IMR-90 (cell line): Measurements from ENCODE around the gene KCNN3. TPM values are rescaled to one million over a fixed set of nuclear protein-coding genes. Genes with fewer than 3 reads are reported as not detected.

Source experiments
- ATAC-seq: fragments of 200-7000 bp; cut with Tn5 transposase; 2 replicates; pipeline ENCODE4 v1.9.1; 2020; ENCODE audit warnings: low read depth, mild to moderate bottlenecking, moderate library complexity
- BruUV-seq: library from RNA; stranded (reverse); fragments of 400-500 nt; replicated peaks from 2 replicates; lab custom pipeline; 2021; lab: Mats Ljungman, UMichigan
- CTCF ChIA-PET: fragments of 300-600 bp; formaldehyde crosslinking; extraction: SDS; loops from one replicate; lab custom pipeline; 2021; ENCODE audit warnings: antibody characterized with exemption; lab: Yijun Ruan, JAX
- POLR2A ChIA-PET: fragments of 300-600 bp; sonication (Branson Sonifier 250); formaldehyde crosslinking; loops from one replicate; lab custom pipeline; 2022; ENCODE audit warnings: antibody characterized with exemption; ENCODE audit not compliant: unreplicated experiment; lab: Charles Lee
- DNase-seq: peaks from one replicate; pipeline ENCODE4 v3.0.0; 2013
- H2AFZ ChIP-seq: replicated peaks from 2 replicates; pipeline ENCODE3; 2013; ENCODE audit warnings: low read length, mild to moderate bottlenecking; ENCODE audit not compliant: poor library complexity
- H2AK5ac ChIP-seq: 2 replicates; pipeline ENCODE4 v1.6.1; 2013; ENCODE audit warnings: low read depth, low read length, inconsistent platforms
- H2AK9ac ChIP-seq: replicated peaks from 2 replicates; pipeline ENCODE3; 2013; ENCODE audit warnings: mild to moderate bottlenecking, low read depth, low read length, moderate library complexity; ENCODE audit not compliant: poor library complexity
- H2BK120ac ChIP-seq: 2 replicates; pipeline ENCODE4 v1.6.1; 2013; ENCODE audit warnings: low read depth, low read length, inconsistent platforms
- H2BK15ac ChIP-seq: 3 replicates; pipeline ENCODE4 v1.6.1; 2013; ENCODE audit warnings: low read depth, low read length, inconsistent platforms
- H2BK20ac ChIP-seq: 2 replicates; pipeline ENCODE4 v1.6.1; 2013; ENCODE audit warnings: low read depth, mild to moderate bottlenecking, inconsistent platforms, low read length, moderate library complexity
- H2BK5ac ChIP-seq: 2 replicates; pipeline ENCODE4 v1.6.1; 2013; ENCODE audit warnings: mild to moderate bottlenecking, low read depth, low read length, inconsistent platforms; ENCODE audit not compliant: poor library complexity, severe bottlenecking
- H3K14ac ChIP-seq: replicated peaks from 2 replicates; pipeline ENCODE4 v1.6.1; 2013; ENCODE audit warnings: low read depth, low read length, inconsistent platforms
- H3K18ac ChIP-seq: 2 replicates; pipeline ENCODE4 v1.6.1; 2013; ENCODE audit warnings: low read depth, low read length, control low read depth
- H3K23ac ChIP-seq: 2 replicates; pipeline ENCODE4 v1.6.1; 2013; ENCODE audit warnings: low read depth, low read length, inconsistent platforms
- H3K27ac ChIP-seq: 2 replicates; pipeline ENCODE4 v1.5.1; 2013; ENCODE audit warnings: mild to moderate bottlenecking, control low read depth, low read length; ENCODE audit not compliant: insufficient read depth
- H3K27me3 ChIP-seq: 2 replicates; pipeline ENCODE4 v1.6.1; 2013; ENCODE audit warnings: low read length; ENCODE audit not compliant: control insufficient read depth, insufficient read depth
- H3K36me3 ChIP-seq: 2 replicates; pipeline ENCODE4 v1.6.1; 2013; ENCODE audit warnings: low read length, mixed read lengths; ENCODE audit not compliant: control insufficient read depth, insufficient read depth
- H3K4ac ChIP-seq: 2 replicates; pipeline ENCODE4 v1.6.1; 2013; ENCODE audit warnings: low read depth, low read length, inconsistent platforms
- H3K4me1 ChIP-seq: 2 replicates; pipeline ENCODE4 v1.6.1; 2013; ENCODE audit warnings: low read length, mixed read lengths; ENCODE audit not compliant: control insufficient read depth, insufficient read depth
- H3K4me2 ChIP-seq: 2 replicates; pipeline ENCODE4 v1.6.1; 2013; ENCODE audit warnings: low read depth, mild to moderate bottlenecking, control low read depth, low read length, moderate library complexity
- H3K4me3 ChIP-seq: 2 replicates; pipeline ENCODE4 v1.5.1; 2013; ENCODE audit warnings: low read depth, mild to moderate bottlenecking, control low read depth, low read length, moderate library complexity; ENCODE audit not compliant: insufficient read depth
- H3K56ac ChIP-seq: 2 replicates; pipeline ENCODE4 v1.6.1; 2013; ENCODE audit warnings: low read length, inconsistent platforms; ENCODE audit not compliant: insufficient read depth; ENCODE audit errors: extremely low read depth
- H3K79me1 ChIP-seq, 2 experiments: 2 replicates each; pipeline ENCODE4 v1.6.1; 2013; ENCODE audit warnings: low read length in 2 of 2, inconsistent platforms in 1 of 2, low read depth in 1 of 2
- H3K9ac ChIP-seq: 2 replicates; pipeline ENCODE4 v1.6.1; 2013; ENCODE audit warnings: low read depth, low read length, control low read depth
- H3K9me1 ChIP-seq: 2 replicates; pipeline ENCODE4 v1.6.1; 2013; ENCODE audit warnings: low read length, inconsistent platforms; ENCODE audit not compliant: insufficient read depth
- H3K9me3 ChIP-seq: 2 replicates; pipeline ENCODE4 v1.6.1; 2013; ENCODE audit warnings: low read length; ENCODE audit not compliant: control insufficient read depth, insufficient read depth
- H4K20me1 ChIP-seq: 2 replicates; pipeline ENCODE4 v1.6.1; 2013; ENCODE audit warnings: low read length, inconsistent platforms; ENCODE audit not compliant: insufficient read depth
- H4K5ac ChIP-seq: 2 replicates; pipeline ENCODE4 v1.6.1; 2013; ENCODE audit warnings: mild to moderate bottlenecking, low read depth, low read length, control low read depth
- H4K8ac ChIP-seq, 2 experiments: 2 replicates each; pipeline ENCODE4 v1.6.1; 2013; ENCODE audit warnings: low read depth in 2 of 2, low read length in 2 of 2, control low read depth in 1 of 2, inconsistent platforms in 1 of 2
- H4K91ac ChIP-seq: 2 replicates; pipeline ENCODE4 v1.6.1; 2013; ENCODE audit warnings: low read depth, low read length, inconsistent platforms; ENCODE audit not compliant: insufficient read depth
- ELK1 ChIP-seq: fragments of 150-350 bp; IDR thresholded peaks from 2 replicates; pipeline ENCODE4 v1.6.1; 2016; ENCODE audit warnings: low read depth, mild to moderate bottlenecking, low read length, moderate library complexity, borderline replicate concordance
- MXI1 ChIP-seq: IDR thresholded peaks from 2 replicates; pipeline ENCODE4 v1.6.1; 2012; ENCODE audit warnings: low read depth, mild to moderate bottlenecking, low read length, moderate library complexity, borderline replicate concordance
- WGBS, 2 experiments: methylation state at CpG; one replicate each; pipeline versions ENCODE4 v1.1.5 to v1.1.7; 2013; ENCODE audit warnings: missing lambda C conversion rate in 2 of 2; ENCODE audit not compliant: insufficient read length in 1 of 2; ENCODE audit errors: extremely low coverage in 2 of 2; 5-methylcytosine and 5-hydroxymethylcytosine counted together
- dilution Hi-C: fragments of 300-500 bp; cut with HindIII; formaldehyde crosslinking; loops from one replicate; pipeline ENCODE4 v1.14.3; 2018; ENCODE audit warnings: low sequenced_read_pairs; ENCODE audit not compliant: unreplicated experiment
- in situ Hi-C: fragments of 300-500 bp; cut with MboI; formaldehyde crosslinking; loops from 3 replicates; pipeline ENCODE4 v1.14.3; 2019; ENCODE audit warnings: low sequenced_read_pairs, inconsistent platforms, mixed read lengths
- intact Hi-C: fragments of 100-400 bp; cut with micrococcal nuclease; formaldehyde crosslinking; loops from 2 replicates; pipeline ENCODE4 v1.10.0; 2022
- polyA plus RNA-seq, 3 experiments: library from polyadenylated mRNA; depleted of rRNA; stranded (reverse); fragments of >200 nt; gene quantifications; 2 replicates each; pipeline ENCODE4 v1.2.3, GENCODE V29; 2012; ENCODE audit warnings: low replicate concordance in 1 of 3
- total RNA-seq: library from RNA; depleted of rRNA; stranded (reverse); fragments of >200 nt; gene quantifications from 2 replicates; pipeline ENCODE4 v1.2.3, GENCODE V29; 2012

KCNN3 gene
- total and polyA plus RNA-seq, 2 of the 4 experiments (the other 2 are of a cell fraction): 0.02 TPM; not detected in 1

DNA sequence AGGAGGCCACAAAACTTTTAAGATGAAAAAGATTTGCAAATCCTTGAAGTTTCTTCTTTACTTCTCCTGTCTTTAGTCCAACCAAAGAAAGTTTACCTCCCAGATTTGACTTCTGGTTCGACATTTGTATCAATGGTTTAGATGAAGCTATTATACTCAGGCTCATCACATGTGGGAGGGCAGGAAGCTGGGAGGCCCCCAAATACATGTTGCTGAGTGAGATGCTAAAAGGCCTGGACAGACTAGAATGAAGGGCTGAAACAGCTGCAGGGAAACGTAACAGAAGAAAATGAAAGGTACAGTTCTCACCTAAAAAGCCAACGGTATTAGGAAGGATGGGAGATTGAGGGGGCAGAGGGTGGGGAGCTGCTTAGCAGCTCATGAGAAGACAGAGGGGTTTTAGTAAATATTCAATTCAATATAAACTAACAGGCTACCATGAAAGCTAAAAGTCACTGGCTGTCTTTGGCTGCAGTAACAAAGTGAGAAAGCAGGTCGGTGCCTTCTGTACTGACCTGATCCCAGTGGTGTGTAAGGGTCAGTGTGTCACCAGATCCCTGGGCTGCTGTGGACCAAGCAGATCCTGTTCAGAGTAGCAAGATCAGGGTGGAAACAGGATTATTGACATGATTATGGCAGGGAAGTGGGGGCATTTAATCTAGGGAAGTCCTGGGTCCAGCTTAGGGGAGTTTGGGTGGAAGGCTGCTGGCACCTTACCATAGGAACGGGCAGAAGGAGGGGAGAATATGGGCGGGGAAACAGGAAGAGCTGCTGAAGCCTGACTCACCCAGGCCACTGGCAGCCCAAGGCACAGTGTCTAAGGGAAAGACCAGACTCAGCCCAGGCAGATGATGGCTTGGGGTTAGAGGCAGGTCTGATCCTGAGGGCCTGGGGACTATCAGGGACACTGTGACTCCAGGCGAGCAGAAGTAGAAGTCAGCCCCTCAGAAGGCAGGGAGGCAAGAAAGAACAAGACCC, 60.4 kb downstream of the KCNN3 start (continued):
- no peak for TF ChIP-seq ELK1

GRCh38 chr1:154808909-154809262, 61.2 kb downstream of the KCNN3 start:
- ChIA-PET POLR2A (no interaction called here), CTCF (no interaction called here)
- TF ChIP-seq MXI1: no peak
- H3K79me1 ChIP-seq: no peaks in the 10 kb centered on the region
- H2BK15ac ChIP-seq: no peak overlapping the region
- no peak overlapping the region for H3K27ac ChIP-seq
- no peak overlapping the region for H3K4ac ChIP-seq
- H3K4me3 ChIP-seq: no peak overlapping the region
- H2BK20ac ChIP-seq: no peak overlapping the region
- H3K9ac ChIP-seq: no peak overlapping the region
- no peak overlapping the region for H4K8ac ChIP-seq
- H2AFZ ChIP-seq: no peak overlapping the region
- no peak overlapping the region for H4K91ac ChIP-seq
- BruUV-seq: no TSS peak
- no peak overlapping the region for H3K23ac ChIP-seq
- H3K18ac ChIP-seq: no peak overlapping the region
- H4K5ac ChIP-seq: no peak overlapping the region
- no peak overlapping the region for H3K14ac ChIP-seq
- H3K27me3 ChIP-seq: peaks cover 88% of the 10 kb centered on the region
- no peak for ATAC-seq
- H2BK5ac ChIP-seq: no peak overlapping the region
- in situ Hi-C loops (no loop called here), intact Hi-C loops (no loop called here), dilution Hi-C loops (no loop called here)
- H4K20me1 ChIP-seq: no peaks in the 10 kb centered on the region
- no peak overlapping the region for H2BK120ac ChIP-seq
- H2AK5ac ChIP-seq: no peak overlapping the region
- H3K9me3 ChIP-seq: no peaks in the 10 kb centered on the region
- H3K4me1 ChIP-seq: no peaks in the 10 kb centered on the region
- 51% methylated on average over 14 of the region's 17 CpGs; no CpG with 5 or more reads in 1 of the 2 experiments for WGBS, 2 experiments
- no peaks in the 10 kb centered on the region for H3K9me1 ChIP-seq
- H3K36me3 ChIP-seq: no peaks in the 10 kb centered on the region
- no peak overlapping the region for H3K4me2 ChIP-seq
- no peak overlapping the region for H2AK9ac ChIP-seq
- H3K56ac ChIP-seq: no peak overlapping the region
- DNase-seq: peak; percentile 1
